ENCODE measurements around the gene PPARG. TPM values are rescaled to one million over a fixed set of nuclear protein-coding genes. Genes with fewer than 3 reads are reported as not detected.

The PPARG gene
- total and polyA plus RNA-seq, 2 of the 8 experiments (the other 6 are each of a cell fraction or from before 2014, with no cell fraction given) = 0.06 TPM; not detected in 1

- Histone ChIP-seq H3K9me3 (ENCODE audit: insufficient read depth in 2 of 2, low read depth in 1 of 2, low read length in 1 of 2) (no peaks in the 10 kb centered on the region), H3K56ac (replicated peaks; ENCODE audit: insufficient read length, low read depth, low read length) (no peak overlapping the region), H4K8ac (ENCODE audit: extremely low read depth, insufficient read depth, low read length) (no peak overlapping the region), H3K4me2 (ENCODE audit: insufficient read depth in 1 of 2, low read depth in 2 of 2, low read length in 2 of 2) (no peak overlapping the region), H3K36me3 (ENCODE audit: control insufficient read depth in 2 of 4, insufficient read depth in 4 of 4, low read length in 3 of 4) (no peaks in the 10 kb centered on the region), H3K18ac (ENCODE audit: extremely low read depth, low read length) (no peak overlapping the region), H3K79me1 (ENCODE audit: low read depth, low read length) (no peaks in the 10 kb centered on the region), H3K27ac (ENCODE audit: low read depth, low read length) (no peak overlapping the region), H4K5ac (ENCODE audit: insufficient read length, low read depth, low read length) (no peak overlapping the region), H3K23me2 (ENCODE audit: low read depth, low read length) (no peaks in the 10 kb centered on the region), H3K14ac (ENCODE audit: insufficient read length) (no peak overlapping the region), H3K27me3 (replicated peaks in 1 of 4; ENCODE audit: control insufficient read depth in 3 of 4, extremely low read depth in 1 of 4, insufficient read depth in 3 of 4, low read length in 3 of 4) (no peaks in the 10 kb centered on the region), H2AK5ac (ENCODE audit: low read depth, low read length) (no peak overlapping the region), H3K4ac (replicated peaks; ENCODE audit: insufficient read length, low read depth, low read length) (no peak overlapping the region), H2BK20ac (ENCODE audit: low read length) (no peak overlapping the region), H2BK12ac (ENCODE audit: low read depth, low read length) (no peak overlapping the region), H3K9ac (replicated peaks in 1 of 4; ENCODE audit: extremely low read depth in 1 of 4, low read depth in 3 of 4, low read length in 3 of 4) (no peak overlapping the region), H3K79me2 (ENCODE audit: control insufficient read depth in 1 of 2, insufficient read depth in 2 of 2, low read length in 2 of 2) (no peaks in the 10 kb centered on the region), H2BK15ac (ENCODE audit: low read length) (no peak overlapping the region), H2AFZ (ENCODE audit: low read length) (peak overlapping the region; percentile 62; the same call in 1 of the 2 replicates), H3K4me3 (ENCODE audit: extremely low read depth in 1 of 4, insufficient read depth in 2 of 4, low read depth in 3 of 4, low read length in 4 of 4) (no peak overlapping the region), H4K91ac (replicated peaks; ENCODE audit: insufficient read length, low read length) (no peak overlapping the region), H2BK120ac (replicated peaks; ENCODE audit: low read depth, low read length) (no peak overlapping the region), H4K20me1 (replicated peaks in 1 of 2; ENCODE audit: control insufficient read depth in 1 of 2, insufficient read depth in 2 of 2, low read length in 2 of 2) (no peaks in the 10 kb centered on the region), H3K23ac (ENCODE audit: insufficient read length) (no peak overlapping the region), H2BK5ac (ENCODE audit: low read depth, low read length) (no peak overlapping the region), H3K4me1 (replicated peaks in 1 of 4; ENCODE audit: control insufficient read depth in 3 of 4, insufficient read depth in 4 of 4, low read length in 3 of 4) (peaks cover 0 to 8% (median 6%) of the 10 kb centered on the region in 4 experiments; a peak in 4 of 7 replicates)
- POLR2A ChIA-PET (ENCODE audit: partially characterized antibody) = interaction anchor here (1.4 kb wide), 1 partner anchor 62 kb away, joined by 4 read pairs; no protein-coding TSS in a partner anchor
- TF ChIP-seq HDAC6 (IDR thresholded peaks at IDR 0.05; ENCODE audit: low read depth, low read length) (no peak), CBX5 (IDR thresholded peaks at IDR 0.05; ENCODE audit: low read depth, low read length) (no peak), TCF12 (IDR thresholded peaks at IDR 0.05; ENCODE audit: low read depth, low read length) (no peak), PHF8 (conservative IDR thresholded peaks at IDR 0.05; ENCODE audit: low read depth, low read length) (no peak), CREB1 (IDR thresholded peaks at IDR 0.05) (no peak)
- FAIRE-seq = no peak
- 82% methylated on average over 4 of the region's 4 CpGs; no CpG with 5 or more reads in 1 of the 2 experiments for WGBS, 2 experiments (ENCODE audit: extremely low coverage in 1 of 2, insufficient coverage in 1 of 2, insufficient read length in 1 of 2, insufficient replicate concordance in 2 of 2, low coverage in 1 of 2, low lambda C conversion rate in 2 of 2, missing lambda C conversion rate in 1 of 2)
- CTCF ChIA-PET (ENCODE audit: partially characterized antibody) = no interaction called here
- no peak for DNase-seq (ENCODE audit: low read depth in 1 of 2, low spot score in 2 of 2)
Measured at GRCh38 chr3:12423131-12423530, 134.3 kb downstream of the PPARG start.
